HK-2 (cell line): ENCODE results near the gene TMEM92.
"Not testable (repeated sequence)": the region's sequence is repeated elsewhere in the genome, so short reads cannot be mapped to it uniquely, and the experiment has no call there.

Source experiments
- DNase-seq: peaks from one replicate; pipeline ENCODE4 v3.0.0-alpha.2; 2018; ENCODE audit not compliant: unreplicated experiment

The TMEM92 gene

GRCh38 chr17:50301891-50302584 lies 27.8 kb downstream of the TMEM92 start:
- DNase-seq = no peak

DNA sequence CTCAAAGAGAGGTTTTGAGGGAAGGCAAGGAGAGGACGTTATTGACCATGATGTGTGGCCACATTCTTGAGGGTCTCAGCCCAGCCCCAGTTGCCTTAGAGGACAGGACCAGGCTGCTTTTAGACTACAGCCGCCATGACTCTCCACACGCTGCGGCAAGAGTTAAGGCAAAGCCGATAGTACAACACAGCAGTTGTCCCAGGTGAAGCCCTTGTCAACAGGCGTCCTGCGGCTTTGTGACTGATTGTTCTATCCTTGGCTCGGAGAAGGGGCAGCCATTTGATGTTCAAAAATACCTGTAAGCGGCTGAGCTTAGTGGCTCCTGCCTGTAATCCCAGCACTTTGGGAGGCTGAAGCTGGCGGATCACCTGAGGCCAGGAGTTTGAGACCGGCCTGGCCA lies 28.8 kb downstream of the TMEM92 start:
- DNase-seq = no peak

DNA sequence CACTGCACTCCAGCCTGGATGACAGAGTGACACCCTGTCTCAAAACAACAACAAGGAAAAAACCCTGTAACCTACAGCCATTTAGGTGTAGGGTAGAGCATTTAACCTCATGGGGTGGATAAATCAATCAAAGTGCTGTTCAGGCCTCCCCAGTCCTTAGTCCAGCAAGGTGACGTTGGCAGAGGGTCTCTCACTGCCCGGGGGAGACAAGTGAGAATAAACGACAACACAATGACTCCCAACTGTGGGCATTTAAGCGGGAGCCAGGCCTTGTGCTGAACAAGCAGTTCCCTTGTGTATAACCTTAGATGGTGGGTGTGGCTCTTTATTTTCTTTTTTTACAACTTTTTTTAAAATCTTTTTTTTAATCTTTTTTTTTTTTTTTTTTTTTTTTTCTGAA lies 29.3 kb downstream of the TMEM92 start:
- DNase-seq = no peak

DNA sequence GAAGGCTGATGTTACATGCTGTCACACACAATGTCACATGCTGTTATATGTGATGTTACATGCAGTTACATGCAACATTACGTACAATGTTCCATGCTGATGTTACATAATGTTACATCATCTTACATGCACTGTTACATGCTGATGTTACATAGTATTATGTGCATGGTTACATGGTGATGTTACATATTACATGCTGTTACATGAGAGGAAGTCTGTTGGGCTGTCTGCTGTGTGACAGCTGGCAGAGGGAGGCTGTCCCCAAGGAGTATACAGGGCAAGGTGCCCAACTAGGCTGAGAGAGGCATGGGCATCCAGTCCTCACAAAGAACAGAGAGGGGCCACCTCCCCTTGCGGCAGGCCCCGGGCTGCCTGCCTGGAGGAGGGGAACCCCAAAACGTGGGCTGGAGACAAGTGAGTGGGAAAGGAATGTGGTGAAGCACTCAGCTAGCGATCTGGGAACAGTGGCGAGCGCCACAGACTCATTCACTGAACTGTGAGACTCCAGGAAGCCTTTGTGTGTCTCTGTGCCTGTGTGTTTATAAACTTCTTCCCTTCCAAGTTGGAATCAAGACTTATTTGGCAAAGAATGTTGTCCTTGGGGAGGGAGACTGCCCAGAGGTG lies 30.6 kb downstream of the TMEM92 start:
- no peak for DNase-seq

GRCh38 chr17:50307654-50308053 lies 33.4 kb downstream of the TMEM92 start:
- no peak for DNase-seq

GRCh38 chr17:50308666-50309065 lies 34.4 kb downstream of the TMEM92 start:
- DNase-seq = no peak

GRCh38 chr17:50310455-50311111 lies 36.3 kb downstream of the TMEM92 start:
- no peak for DNase-seq

GRCh38 chr17:50311112-50311460 lies 36.8 kb downstream of the TMEM92 start:
- DNase-seq = no peak

DNA sequence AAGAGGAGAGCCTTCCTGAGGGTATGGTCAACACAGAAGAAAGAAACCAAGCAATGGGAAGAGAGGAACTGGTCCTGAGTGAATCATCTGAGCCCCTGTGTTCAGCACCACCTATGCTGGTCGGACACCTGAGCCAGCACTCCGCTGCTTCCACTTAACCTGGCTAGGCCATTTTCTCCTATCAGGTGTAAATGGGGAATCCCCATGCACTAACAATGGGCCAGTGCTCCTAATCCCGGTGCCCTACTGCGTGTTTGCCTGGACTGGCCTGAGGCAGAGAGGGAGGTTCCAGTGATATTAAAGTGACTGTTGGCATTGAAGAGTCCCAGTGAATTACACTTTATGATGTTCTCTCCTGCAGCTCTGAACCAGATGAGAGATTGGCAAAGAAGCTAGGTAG lies 37.2 kb downstream of the TMEM92 start:
- no peak for DNase-seq

DNA sequence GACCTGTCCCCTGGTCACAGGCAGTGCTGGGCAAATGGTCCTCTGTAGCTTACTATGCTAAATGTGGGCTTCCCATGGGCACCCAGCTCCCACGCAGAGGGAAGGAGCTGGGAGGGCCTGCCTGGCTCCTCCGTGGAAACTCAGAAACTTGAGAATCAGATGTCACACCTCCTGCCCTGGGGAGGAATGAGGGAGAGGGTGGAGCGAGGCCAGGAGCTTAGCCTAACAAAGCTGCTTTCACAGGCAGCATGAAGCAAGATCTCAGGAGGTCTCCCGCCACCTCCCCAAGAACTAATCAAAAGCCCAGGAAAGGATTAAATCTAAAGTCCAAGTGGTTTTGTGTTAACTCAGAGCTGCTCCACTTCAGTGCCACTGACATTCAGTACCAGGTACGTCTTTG lies 38.0 kb downstream of the TMEM92 start:
- DNase-seq = no peak

DNA sequence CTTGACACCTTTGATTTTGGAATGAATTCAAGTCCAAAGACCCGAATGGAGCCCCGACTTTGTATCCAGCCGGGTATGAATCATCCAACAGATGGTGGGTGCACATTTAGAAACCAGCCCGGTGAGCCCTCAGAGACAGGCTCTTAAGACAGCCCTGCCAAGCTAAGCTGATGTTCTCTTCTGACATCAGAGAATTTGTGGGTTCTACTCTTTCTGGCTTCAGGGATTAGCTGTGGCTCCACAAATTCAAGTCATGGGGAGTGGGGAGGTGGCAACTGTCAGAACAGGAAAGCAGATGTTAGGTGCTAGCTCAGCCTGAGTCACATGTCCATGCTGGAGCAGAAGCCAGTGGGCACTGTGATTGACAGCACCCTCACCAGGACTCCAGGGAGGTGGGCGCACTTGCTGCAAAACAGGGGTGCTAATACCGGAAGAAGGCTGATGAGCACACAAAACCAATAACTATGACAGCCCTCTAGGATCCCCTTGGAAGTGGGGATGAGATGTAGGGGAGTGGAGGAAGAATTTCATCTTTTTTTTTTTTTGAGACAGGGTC lies 40.3 kb downstream of the TMEM92 start:
- DNase-seq = no peak

- no peak for DNase-seq
These were observed 41.8 kb downstream of the TMEM92 start for GRCh38 chr17:50316016-50316587.

- DNase-seq = not testable (repeated sequence)
These were observed 42.4 kb downstream of the TMEM92 start for GRCh38 chr17:50316660-50317059.

DNA sequence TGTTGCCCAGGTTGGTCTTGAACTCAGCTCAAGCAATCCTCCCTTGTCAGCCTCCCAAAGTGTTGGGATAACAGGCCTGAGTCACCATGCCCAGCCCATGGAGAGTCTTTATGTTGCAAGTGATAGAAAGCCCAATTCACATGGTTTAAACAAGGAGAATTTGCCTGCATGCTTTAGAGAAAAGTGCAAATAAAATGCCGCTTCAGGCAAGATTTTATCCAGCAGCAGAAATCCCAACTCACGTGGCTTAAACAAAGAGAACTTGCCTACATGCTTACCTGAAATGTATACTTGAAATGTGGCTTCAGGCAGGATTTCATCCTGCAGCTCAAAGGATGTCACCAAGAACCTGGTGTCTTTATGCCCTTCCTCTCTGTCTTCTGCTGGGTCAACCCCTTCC lies 42.9 kb downstream of the TMEM92 start:
- no peak for DNase-seq

GRCh38 chr17:50318501-50319285 lies 44.4 kb downstream of the TMEM92 start:
- no peak for DNase-seq

DNA sequence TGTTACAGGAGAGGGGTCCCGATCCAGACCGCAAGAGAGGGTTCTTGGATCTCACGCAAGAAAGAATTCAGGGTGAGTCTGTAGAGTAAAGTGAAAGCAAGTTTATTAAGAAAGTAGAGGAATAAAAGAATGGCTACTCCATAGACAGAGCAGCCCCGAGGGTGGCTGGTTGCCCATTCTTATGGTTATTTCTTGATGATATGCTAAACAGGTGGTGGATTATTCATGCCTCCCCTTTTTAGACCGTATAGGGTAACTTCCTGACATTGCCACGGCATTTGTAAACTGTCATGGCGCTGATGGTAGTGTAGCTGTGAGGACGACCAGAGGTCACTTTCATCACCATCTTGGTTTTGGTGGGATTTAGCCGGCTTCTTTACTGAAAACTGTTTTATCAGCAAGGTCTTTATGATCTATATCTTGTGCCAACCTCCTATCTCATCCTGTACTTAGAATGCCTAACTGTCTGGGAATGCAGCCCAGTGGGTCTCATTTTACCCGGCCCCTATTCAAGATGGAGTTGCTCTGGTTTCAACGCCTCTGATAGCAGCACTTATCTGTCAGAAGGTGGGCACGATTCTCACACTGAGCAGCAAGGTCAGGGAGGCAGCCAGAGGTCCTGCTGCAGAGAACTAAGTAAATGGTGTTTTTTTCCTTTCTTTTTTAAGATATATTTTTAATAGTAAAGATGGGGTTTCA lies 45.2 kb downstream of the TMEM92 start:
- DNase-seq = no peak

GRCh38 chr17:50322271-50322670 lies 48.0 kb downstream of the TMEM92 start:
- no peak for DNase-seq

- no peak for DNase-seq
These were observed 48.8 kb downstream of the TMEM92 start for GRCh38 chr17:50323060-50323459.

DNA sequence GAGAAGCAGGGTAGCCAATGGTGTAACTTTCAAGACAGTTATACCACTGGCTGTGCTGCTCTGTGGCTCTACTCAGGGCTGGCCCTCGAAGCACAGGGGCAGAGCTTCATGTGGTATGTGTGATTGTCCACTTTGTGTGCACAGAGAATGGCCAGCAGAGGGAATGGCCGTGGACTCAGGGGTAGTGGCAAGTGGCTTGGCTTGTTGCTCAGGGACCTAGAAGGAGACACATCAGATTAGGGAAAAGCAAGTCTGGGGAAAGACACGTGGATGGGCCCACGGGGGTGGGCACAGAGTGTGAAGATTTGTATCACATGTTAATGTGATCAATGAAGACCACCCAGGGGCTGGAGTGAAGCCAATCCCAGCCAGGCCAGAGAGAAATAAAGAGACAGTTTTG lies 51.6 kb downstream of the TMEM92 start:
- DNase-seq = no peak

DNA sequence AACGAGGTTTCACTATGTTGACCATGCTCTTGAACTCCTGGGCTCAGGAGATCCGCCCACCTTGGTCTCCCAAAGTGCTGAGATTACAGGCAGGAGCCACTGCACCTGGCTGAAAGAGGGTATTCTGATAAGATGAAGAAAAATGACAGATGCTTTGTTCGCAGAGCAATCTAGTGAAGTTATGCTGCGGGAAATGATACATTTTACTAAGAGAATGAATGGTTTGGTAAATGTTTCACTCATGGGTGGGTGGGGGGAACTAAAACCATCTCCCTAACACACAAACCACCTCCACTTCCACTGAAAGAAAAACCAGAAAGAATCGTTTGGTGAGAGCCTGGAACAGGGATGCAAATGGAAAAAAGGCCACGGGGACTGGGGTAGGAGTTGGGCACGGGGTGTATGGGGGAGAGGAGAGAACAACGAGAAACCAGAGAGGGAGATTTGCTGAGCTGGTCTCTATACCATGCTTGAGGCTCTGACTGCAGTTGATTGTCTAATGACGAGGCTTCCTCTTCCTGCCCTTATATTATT lies 52.6 kb downstream of the TMEM92 start:
- no peak for DNase-seq
